ENCODE results near the gene FRMPD4. TPM values are rescaled to one million over a fixed set of nuclear protein-coding genes. Genes with fewer than 3 reads are reported as not detected.

The FRMPD4 gene
- total and polyA plus RNA-seq, 2 donors (not counting 3 experiments of a cell fraction or from before 2014, with no cell fraction given), result not detected

DNA sequence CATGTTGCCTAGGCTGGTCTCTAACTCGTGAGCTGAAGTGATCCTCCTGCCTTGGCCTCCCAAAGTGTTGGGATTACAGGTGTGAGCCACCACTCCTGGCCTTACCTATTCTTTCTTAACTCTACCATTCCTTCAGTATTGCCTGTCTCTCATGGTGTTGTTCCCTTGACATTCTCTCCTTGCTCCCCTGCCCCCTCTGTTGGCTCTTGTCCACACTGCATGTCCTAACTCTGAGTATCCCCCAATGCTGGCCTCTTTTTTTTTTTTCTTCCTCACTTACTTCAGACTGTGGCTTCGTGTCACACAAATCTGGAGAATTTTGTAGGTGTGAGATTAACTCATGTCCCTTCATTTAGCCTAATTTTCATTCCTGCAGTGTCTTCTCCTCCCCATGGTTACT is 22.9 kb upstream of the FRMPD4 start:
- Histone ChIP-seq H3K4me3 (replicated peaks in 1 of 3; ENCODE audit: insufficient read depth in 1 of 3, low read depth in 1 of 3, low read length in 3 of 3) (no peak overlapping the region), H3K36me3 (ENCODE audit: control insufficient read depth in 2 of 2, extremely low read depth in 1 of 2, insufficient read depth in 2 of 2, low read length in 2 of 2) (no peaks in the 10 kb centered on the region), H3K79me2 (ENCODE audit: control insufficient read depth, insufficient read depth, low read length) (no peaks in the 10 kb centered on the region), H3K27ac (ENCODE audit: insufficient read depth, low read depth, low read length) (no peak overlapping the region), H3K9me1 (replicated peaks; ENCODE audit: control insufficient read depth, extremely low read depth, insufficient read depth, low read length) (no peaks in the 10 kb centered on the region), H2AFZ (ENCODE audit: low read depth, low read length) (no peak overlapping the region), H3K27me3 (ENCODE audit: control insufficient read depth in 2 of 2, insufficient read depth in 2 of 2, low read length in 2 of 2) (no peaks in the 10 kb centered on the region), H3K4me1 (ENCODE audit: control insufficient read depth, extremely low read depth, insufficient read depth, low read length) (no peaks in the 10 kb centered on the region), H4K20me1 (replicated peaks; ENCODE audit: control insufficient read depth, extremely low read depth, insufficient read depth, low read length) (no peaks in the 10 kb centered on the region), H3K9ac (replicated peaks; ENCODE audit: extremely low read depth, insufficient read depth, low read length) (no peak overlapping the region), H3K9me3 (replicated peaks; ENCODE audit: control insufficient read depth, insufficient read depth, low read length) (no peaks in the 10 kb centered on the region), H3K4me2 (ENCODE audit: insufficient read depth, low read length) (no peak overlapping the region)
- BruUV-seq (replicated peaks), result no TSS peak
- CTCF ChIA-PET, result no interaction called here
- no peak for FAIRE-seq
- dilution Hi-C loops (cut with MboI; ENCODE audit: extremely low pct_ligation_motif_present, low sequenced_read_pairs) (no loop called here), intact Hi-C loops (cut with micrococcal nuclease) (no loop called here)
- TF ChIP-seq FOS (IDR thresholded peaks at IDR 0.05; ENCODE audit: borderline replicate concordance, insufficient read depth, low read length), result no peak
- TF ChIP-seq, protein P1, sequence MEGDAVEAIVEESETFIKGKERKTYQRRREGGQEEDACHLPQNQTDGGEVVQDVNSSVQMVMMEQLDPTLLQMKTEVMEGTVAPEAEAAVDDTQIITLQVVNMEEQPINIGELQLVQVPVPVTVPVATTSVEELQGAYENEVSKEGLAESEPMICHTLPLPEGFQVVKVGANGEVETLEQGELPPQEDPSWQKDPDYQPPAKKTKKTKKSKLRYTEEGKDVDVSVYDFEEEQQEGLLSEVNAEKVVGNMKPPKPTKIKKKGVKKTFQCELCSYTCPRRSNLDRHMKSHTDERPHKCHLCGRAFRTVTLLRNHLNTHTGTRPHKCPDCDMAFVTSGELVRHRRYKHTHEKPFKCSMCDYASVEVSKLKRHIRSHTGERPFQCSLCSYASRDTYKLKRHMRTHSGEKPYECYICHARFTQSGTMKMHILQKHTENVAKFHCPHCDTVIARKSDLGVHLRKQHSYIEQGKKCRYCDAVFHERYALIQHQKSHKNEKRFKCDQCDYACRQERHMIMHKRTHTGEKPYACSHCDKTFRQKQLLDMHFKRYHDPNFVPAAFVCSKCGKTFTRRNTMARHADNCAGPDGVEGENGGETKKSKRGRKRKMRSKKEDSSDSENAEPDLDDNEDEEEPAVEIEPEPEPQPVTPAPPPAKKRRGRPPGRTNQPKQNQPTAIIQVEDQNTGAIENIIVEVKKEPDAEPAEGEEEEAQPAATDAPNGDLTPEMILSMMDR (IDR thresholded peaks at IDR 0.05; ENCODE audit: extremely low read depth in 1 of 2, insufficient read depth in 1 of 2, low read depth in 1 of 2, low read length in 2 of 2), result peak; percentile 10 to 18
- peak; percentile 1 for DNase-seq (ENCODE audit: low read depth, low spot score)
- POLR2A ChIA-PET, result no interaction called here

- Histone ChIP-seq H3K27ac (ENCODE audit: insufficient read depth, low read depth, low read length) (no peak overlapping the region), H3K4me1 (ENCODE audit: control insufficient read depth, extremely low read depth, insufficient read depth, low read length) (no peaks in the 10 kb centered on the region), H4K20me1 (replicated peaks; ENCODE audit: control insufficient read depth, extremely low read depth, insufficient read depth, low read length) (no peaks in the 10 kb centered on the region), H2AFZ (ENCODE audit: low read depth, low read length) (no peak overlapping the region), H3K9ac (replicated peaks; ENCODE audit: extremely low read depth, insufficient read depth, low read length) (no peak overlapping the region), H3K27me3 (ENCODE audit: control insufficient read depth in 2 of 2, insufficient read depth in 2 of 2, low read length in 2 of 2) (no peaks in the 10 kb centered on the region), H3K4me3 (replicated peaks in 1 of 3; ENCODE audit: insufficient read depth in 1 of 3, low read depth in 1 of 3, low read length in 3 of 3) (no peak overlapping the region), H3K9me3 (replicated peaks; ENCODE audit: control insufficient read depth, insufficient read depth, low read length) (no peaks in the 10 kb centered on the region), H3K4me2 (ENCODE audit: insufficient read depth, low read length) (no peak overlapping the region), H3K79me2 (ENCODE audit: control insufficient read depth, insufficient read depth, low read length) (no peaks in the 10 kb centered on the region), H3K36me3 (ENCODE audit: control insufficient read depth in 2 of 2, extremely low read depth in 1 of 2, insufficient read depth in 2 of 2, low read length in 2 of 2) (no peaks in the 10 kb centered on the region), H3K9me1 (replicated peaks; ENCODE audit: control insufficient read depth, extremely low read depth, insufficient read depth, low read length) (no peaks in the 10 kb centered on the region)
- FAIRE-seq, result no peak
- ChIA-PET POLR2A (no interaction called here), CTCF (no interaction called here)
- BruUV-seq (replicated peaks), result no TSS peak
- dilution Hi-C loops (cut with MboI; ENCODE audit: extremely low pct_ligation_motif_present, low sequenced_read_pairs) (no loop called here), intact Hi-C loops (cut with micrococcal nuclease) (no loop called here)
- no peak for DNase-seq (ENCODE audit: low read depth, low spot score)
- TF ChIP-seq POLR2A (IDR thresholded peaks at IDR 0.05; ENCODE audit: low read depth, low read length) (no peak), POLR2AphosphoS5 (IDR thresholded peaks at IDR 0.05; ENCODE audit: insufficient read depth, low read depth, low read length) (no peak), MYC (IDR thresholded peaks at IDR 0.05; ENCODE audit: low read depth, low read length) (no peak), JUN (IDR thresholded peaks at IDR 0.05; ENCODE audit: borderline replicate concordance, insufficient read depth, insufficient read length, low read depth) (no peak), EZH2 (IDR thresholded peaks at IDR 0.05; ENCODE audit: borderline replicate concordance, low read depth, low read length, severe bottlenecking) (no peak), MAX (IDR thresholded peaks at IDR 0.05; ENCODE audit: insufficient read depth, insufficient read length) (no peak), FOS (IDR thresholded peaks at IDR 0.05; ENCODE audit: borderline replicate concordance, insufficient read depth, low read length) (no peak), GATA2 (IDR thresholded peaks at IDR 0.05; ENCODE audit: insufficient read depth, insufficient read length, low read depth, low read length) (no peak)
- TF ChIP-seq, protein P1 (IDR thresholded peaks at IDR 0.05; ENCODE audit: extremely low read depth in 1 of 2, insufficient read depth in 1 of 2, low read depth in 1 of 2, low read length in 2 of 2), result no peak
These were observed 20.1 kb upstream of the FRMPD4 start for GRCh38 chrX:12118134-12118533.
